ENCODE measurements around the gene NELFA.

NELFA gene

DNA sequence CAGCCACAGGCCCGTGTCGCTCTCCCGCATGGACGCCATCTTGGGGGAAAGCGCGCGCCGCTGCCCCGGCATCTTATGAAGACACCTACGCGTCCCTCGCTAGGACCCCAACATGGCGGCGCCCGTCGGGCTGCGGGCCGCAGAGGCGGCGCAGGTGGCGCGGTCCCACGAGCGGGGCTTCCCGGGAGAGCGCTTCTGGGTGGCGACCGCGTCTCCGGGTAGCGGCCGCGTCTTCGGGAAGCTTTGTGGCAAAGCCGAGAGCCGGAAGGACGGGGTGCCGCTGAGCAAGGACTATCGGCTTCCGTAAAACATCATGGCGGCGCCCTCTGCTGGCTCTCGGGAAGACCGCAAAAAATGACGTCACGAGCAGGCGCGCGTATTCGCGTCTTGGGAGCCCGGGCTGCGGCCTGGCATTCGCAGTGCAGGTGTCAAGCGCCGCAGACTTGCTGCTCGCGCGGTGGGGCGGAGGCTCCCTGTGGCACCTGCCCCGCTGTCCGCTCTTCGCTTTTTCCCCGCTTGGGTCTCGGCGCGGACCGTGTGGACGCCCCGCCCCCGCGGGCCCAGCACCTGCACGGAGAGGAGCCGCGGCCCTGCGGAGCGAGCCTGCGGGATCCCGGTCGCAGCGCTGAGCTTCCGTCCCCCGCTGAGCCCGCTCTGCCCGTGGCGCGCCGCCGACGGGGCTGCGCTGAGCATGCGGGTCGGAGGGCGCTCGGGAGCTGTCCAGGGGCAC, at the start of gene NELFA:
Gene NELFA, minus strand, starts transcription at position 54 of the 730 bp plus-strand sequence. Its CDS starts 15 bp downstream, at position 39.
- DNase-seq: peak; percentile 90

DNA sequence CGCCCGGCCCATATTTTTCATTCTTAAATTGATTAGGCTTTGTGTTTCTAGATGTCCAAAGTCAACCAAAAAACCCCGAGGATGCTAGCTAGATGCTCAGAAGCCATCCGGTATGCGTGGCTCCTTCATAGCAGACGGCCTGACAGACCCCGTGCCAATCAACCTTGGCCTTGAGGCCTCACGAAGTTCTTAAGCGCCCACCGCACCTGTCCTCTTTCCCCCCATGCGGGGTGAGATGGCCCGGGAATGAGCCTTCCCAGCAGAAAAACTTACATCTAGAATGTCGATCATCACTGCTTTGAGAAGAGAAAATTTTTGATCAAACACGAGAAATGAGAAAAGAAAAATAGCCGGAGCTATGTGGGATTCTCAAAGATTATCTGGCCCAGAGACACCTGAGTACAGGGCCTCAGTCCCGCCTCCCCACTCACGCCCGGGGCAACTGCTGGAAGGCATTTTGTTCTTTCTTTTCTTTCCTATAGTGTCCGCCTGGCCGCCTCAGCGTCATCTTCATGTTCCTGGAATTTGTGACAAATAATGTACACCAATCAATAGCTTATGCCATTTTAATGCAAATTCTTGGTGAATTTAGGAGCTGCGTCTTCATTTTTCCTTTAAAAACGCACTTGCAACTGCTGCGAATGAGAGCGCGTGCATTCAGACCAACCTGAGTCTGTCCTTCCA, 48.8 kb upstream of the NELFA start:
- no peak for DNase-seq

DNA sequence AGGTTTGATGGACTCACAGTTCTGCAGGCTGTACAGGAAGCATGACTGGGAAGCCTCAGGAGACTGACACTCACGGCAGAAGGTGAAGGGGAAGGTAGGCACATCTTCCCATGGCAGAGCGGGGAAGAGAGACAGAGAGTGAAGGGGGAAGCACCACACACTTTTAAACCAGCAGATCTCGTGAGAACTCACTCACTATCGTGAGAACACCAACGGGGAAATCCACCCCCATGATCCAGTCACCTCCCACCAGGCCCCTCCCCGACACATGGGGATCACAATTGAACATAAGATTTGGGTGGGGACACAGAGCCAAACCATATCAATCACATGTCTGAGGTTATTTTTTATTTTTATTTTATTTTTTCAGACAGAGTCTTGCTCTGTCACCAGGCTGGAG, 45.4 kb upstream of the NELFA start:
- DNase-seq: no peak

DNA sequence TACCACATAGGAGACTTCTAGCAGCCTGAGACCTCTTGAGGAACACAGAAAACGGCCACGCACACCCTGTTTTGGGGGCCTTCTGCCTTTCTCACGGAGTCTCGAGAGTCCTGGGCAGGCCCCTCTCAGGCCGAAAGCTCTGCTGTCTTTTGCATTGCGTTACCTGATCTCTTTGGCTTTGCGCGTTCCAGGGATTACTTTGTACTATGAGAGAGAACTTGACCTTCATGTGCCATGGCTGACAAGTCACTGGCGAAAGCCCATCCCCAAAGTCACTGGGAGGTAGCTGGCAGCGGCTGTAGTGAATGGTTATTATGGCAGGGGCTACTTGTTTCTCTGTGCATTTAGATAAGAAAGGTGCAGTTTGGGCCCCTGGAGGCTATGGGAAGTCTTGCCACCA, 42.3 kb upstream of the NELFA start:
- DNase-seq: no peak

DNA sequence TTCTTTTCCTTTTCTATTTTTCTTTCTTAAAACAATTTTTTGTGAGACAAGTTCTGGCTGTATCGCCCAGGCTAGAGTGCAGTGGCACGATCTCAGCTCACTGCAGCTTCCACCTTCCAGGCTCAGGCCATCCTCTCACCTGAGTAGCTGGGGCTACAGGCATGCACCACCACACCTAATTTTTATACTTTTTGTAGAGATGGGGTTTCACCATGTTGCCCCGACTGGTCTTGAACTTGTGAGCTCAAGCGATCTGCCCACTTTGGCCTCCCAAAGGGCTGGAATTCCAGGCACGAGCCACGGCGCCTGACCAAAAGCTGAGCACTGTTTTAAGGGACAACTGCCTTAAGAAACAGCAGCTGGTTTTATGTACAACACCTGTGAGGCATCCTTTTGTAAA, 41.0 kb upstream of the NELFA start:
- DNase-seq: no peak

DNA sequence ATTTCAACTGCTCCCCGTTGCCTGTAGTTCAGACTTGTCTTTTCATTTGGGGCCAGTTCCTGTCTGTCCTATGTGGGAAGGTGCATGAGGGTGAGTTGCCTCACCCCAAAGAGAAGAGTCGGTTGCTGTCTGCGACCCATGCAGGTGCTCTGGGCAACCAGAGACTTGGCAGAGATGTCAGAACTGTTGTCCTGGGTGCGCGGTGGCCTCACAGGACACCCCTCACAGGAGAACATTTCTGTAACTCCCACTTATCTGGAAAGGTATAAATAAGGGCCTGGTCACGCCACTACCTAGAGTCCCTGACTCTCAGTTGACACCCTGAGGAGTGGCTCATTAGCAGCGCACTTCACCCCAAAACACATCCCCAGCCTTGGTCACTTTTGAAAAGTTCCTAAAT, 40.6 kb upstream of the NELFA start:
- DNase-seq: no peak

DNA sequence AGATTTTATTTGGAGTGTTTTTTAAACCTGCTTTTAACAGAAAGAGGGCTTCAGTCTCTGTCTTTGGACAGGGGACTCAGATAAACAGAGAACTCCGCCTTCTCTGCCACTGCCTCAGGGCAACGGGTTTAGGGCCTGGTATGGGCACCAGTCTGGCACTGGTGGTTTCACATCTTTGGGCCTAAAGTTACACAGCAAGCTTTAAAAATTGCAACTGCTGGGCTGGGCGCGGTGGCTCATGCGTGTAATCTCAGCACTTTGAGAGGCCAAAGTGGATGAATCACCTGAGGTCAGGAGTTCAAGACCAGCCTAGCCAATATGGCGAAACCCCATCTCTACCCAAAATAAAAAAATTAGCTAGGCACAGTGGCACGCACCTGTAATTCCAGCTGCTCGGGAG, 40.1 kb upstream of the NELFA start:
- DNase-seq: no peak

DNA sequence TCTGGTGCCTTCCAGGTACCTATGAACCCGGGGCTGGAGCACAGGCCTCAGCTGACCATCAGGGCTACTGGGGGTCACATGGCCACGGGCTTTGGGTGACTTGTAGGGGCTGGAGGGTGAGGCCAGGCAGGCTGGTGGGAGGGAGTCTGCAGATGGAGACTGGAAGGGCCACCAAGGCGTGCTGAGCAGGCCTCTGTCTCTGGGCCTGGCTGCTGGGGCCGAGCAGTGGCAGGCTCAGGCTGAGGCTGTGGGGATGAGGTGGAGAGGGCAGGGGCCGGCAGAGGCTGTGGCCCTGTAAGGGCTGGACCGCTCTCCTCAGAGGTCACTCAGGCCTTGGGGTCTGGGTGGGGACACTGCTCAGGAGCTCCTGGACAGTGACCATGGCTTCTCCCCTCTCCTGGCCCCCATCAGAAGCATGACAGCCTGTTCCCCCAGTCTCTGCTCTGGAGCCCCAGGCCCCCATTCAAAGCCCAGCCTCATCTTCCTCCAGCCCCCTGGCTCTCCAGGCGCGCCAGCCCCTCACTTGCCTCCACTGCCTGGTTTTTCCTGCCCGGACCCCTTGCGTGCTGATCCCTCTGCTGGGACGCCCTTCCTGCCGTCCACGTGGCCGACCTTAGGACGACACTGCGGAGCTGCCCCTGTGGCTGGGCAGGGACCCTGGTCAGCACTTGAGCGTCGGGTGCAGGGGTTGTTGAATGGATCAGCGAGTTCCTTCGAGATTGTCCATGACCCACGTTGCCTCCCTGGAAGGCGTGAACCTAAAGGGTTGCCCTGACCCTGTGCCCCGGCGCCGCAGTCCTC, 39.2 kb upstream of the NELFA start:
- no peak for DNase-seq

DNA sequence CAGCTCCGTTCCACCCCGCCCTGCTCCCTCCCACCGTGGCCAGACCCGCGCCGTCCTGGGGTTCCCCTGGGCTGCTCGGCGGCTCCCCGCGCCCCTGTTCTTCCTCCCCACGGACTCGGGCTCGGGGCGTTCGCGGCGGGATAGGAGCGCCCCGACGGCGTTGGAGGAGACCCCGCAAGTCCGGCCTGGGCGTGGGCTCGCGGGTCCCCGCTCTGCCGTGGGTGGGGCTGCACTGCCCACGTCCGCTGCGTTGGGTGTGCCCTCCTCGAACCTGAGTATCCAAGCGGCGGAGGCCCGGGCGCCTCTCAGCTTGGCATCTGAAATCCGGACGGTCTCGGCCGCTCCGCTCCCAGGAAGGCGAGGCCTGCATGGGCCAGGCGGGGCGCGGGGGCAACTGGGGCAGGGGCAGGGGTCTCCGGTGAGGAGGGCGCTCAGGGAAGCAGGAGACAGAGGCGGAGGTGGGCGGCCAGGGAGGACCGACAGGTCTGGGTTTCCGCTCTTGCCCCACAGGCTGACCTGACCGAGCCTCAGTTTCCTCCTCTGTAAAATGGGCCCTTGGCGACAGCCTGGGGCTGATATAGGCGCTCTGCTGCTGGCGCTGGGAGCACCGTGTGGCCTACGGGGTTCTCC, 38.4 kb upstream of the NELFA start:
- DNase-seq: no peak

DNA sequence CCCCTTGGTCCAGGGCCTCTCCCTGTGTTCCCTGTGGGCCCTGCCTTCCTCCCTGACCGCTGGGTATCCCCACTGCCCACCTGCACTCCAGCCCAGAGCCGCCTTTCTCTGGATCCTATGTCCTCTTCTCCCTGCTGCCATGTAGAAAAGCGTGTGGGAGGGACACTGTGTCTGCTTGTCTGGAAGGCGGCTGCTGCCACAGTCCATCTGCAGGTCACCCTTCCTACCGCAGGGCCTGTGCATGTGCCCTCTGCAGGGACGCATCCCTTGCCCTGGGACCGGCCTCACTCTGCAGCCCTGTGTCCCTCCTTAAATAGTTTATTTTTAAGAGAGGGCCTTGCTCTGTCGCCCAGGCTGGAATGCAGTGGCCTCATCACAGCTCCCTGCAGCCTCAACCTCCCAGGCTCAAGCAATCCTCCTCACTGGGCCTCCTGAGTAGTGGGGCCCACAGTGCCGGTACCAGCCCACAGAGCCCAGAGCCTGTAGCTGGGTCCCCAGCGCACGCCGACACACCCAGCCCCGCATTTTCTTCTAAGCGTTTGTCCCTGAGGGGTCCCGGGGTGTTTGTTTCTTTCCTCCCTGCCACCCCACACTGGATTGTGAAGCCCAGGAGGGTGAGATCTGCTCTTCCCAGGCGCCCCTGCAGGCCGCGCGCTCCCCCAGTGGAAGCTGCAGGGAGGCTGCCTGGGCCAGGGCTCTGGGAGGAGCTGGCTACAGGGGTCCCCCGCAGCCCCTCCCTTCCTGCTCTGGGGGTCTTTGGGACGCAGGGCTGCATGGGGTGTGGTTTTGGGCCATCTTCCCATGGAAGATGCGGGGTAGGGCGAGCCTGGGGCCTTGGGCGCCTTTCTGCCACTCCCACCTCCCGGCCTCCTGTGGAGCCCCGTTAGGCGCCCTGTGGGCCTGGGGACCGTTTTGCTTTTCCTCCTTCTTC, 37.5 kb upstream of the NELFA start:
- DNase-seq: no peak

DNA sequence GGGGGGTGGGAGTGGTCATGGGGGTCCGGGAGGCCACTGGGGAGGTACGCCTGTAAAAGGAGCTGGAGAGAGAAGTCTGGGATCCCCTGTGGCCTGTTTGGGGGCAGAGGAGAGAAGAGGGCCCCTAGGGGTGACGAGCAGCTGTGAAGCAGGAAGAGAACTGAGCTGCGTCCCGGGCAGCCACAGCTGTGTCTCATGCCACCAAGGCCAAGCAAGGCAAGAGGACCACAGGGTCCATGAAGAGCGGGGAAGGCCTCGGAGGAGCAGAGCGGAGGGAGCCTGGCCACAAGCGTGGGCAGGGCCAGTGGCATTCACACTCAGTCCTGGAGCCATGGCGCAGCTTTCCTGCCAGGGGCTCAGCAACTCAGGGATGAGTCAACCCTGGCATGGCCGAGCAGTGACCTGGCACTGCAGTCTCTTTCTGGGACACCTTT, 36.8 kb upstream of the NELFA start:
- no peak for DNase-seq

DNA sequence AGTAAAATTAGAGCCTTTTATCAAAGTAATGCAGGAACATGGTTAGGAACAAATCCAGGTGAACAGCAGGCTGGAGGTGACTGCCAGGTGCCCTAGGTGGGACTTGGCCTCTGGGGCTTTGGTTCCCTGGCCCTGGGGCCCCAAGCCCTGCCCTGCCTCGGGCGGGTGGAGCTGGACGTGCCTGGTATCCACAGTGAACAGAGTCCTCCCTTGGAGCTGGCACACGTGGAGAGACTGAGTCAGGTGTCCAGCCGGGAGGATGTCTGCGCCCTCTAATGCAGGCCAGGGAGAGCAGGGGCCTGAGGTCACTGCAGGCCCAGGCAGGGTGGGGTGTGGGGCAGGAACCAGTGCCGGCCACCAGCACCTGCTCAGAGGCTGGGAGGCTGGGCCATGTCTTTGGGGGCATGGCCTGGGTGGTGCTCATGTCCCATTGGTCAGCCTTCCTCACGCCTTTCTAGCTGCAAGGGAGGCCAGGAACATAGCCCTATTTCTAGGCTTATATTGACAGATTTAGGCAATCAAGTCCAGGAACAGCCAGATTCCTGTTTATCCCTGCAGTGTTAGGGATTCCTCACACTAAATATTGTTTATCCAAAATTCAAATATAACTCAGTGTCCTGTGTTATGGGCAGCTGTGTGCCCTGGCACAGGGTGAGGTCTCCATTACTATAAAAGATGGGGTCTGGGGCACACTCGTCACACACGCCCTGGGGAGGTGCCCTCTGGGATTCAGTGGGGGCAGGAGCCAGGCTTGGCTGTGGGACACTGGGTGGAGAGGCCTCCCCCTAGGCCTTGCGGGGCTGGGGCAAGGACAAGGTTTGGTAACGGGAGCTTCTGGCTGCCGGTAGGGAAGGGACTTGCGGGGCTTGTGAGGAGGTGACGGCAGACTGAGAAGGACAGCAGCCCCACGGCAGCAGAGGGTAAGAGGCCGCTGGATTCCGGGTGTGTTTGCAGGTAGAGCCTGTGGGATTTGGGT, 36.1 kb upstream of the NELFA start:
- no peak for DNase-seq

DNA sequence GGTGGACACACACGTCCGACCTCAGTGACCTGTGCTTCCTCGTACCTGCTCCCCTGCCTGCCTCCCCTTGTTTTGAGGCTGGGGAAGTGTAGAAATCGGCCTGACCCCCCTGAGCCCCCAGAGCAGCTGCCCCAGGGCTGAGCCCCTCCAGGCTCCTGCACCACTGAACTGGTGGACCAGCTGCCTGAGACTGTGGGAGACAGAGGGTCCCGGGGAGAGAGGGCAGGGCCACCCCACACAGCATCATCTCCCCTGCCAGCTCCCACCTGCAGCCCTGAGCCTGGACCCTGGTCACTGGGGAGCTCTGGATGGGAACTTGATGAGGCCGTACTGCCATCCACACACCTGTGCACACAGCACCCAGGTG, 35.3 kb upstream of the NELFA start:
- DNase-seq: no peak

DNA sequence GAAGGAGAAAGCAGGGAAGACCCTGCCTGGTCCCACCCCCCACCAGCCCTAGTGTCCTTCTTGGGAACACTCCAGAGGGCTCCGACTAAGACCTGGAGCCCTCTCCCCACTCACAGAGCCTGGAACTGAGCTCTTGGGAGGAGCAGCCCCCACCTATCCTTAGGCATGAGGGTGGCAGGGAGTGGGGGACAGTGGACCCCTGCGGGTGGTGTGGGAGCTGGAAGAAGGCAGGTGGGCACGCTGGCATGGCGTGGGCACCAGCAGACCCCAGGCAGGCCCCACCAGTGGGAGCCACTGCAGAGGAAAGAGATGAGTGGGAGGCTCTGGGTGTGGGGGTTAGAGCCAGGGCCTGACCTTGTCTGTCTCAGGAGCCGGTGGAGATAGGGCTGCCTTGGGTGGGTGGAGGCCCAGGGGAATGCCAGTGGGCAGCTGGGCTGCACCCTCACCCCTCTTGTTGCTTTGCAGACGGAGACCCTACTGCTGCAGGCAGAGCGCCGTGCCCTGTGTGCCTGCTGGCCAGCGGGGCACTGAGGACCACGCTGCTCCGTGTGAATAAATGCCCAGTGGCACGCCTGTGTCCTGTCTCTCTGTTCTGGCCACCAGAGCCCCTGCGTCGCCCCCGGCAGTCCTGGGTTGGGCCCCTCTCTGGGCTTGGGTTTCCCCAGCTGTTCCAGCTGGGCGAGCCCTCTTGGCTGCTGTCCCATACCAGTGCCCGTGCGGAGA, 34.8 kb upstream of the NELFA start:
- no peak for DNase-seq

DNA sequence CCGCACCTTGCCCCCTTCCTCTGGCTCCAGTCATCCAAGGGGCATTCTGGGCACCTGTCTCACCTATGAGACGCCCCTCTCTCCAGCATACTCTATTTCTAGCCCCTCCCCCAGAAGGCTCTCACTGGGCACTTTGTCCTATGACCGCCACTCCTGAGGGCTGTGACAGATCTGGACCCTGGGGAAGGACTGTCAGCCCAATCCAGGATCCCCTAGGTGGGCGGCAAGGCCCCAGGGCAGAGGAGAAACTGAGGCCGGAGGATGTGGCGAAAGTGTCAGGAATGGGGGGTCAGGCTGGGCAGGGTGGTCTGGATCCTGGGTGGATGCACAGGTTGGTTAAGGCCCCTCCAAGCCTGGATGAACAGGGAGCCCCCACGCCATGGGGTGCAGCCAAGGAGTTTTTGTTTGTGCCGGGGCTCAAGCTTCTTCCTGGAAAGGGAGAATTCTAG, 34.2 kb upstream of the NELFA start:
- DNase-seq: no peak

DNA sequence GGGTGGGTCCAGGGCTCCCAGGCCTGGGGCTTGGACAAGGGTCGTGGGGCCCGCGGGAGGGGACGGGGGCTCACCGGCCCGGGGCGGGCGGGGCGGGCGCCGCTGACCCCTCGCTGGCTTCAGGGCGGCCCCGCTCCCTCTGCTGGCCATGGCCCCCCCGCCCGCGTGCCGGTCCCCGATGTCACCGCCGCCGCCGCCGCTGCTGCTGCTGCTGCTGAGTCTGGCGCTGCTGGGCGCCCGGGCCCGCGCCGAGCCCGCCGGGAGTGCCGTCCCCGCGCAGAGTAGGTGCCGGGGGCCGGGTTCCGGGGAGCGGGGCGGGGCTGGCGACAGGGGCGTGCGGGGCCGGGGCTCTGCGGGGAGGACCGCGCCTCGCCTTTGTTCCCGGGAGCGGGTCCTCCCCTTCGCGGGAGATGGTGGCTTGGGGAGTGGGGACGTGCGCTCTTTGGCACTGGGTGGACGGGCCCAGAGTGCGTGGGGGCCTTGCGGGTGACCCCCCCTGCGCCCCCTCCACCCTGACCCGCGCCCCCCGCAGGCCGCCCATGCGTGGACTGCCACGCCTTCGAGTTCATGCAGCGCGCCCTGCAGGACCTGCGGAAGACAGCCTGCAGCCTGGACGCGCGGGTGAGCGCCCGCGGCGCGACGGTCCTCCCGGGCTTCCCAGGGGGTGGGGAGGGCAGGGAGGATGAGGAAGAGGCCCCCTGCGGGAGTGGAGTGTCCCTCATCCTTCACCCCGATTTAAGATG, 33.6 kb upstream of the NELFA start:
- DNase-seq: no peak

DNA sequence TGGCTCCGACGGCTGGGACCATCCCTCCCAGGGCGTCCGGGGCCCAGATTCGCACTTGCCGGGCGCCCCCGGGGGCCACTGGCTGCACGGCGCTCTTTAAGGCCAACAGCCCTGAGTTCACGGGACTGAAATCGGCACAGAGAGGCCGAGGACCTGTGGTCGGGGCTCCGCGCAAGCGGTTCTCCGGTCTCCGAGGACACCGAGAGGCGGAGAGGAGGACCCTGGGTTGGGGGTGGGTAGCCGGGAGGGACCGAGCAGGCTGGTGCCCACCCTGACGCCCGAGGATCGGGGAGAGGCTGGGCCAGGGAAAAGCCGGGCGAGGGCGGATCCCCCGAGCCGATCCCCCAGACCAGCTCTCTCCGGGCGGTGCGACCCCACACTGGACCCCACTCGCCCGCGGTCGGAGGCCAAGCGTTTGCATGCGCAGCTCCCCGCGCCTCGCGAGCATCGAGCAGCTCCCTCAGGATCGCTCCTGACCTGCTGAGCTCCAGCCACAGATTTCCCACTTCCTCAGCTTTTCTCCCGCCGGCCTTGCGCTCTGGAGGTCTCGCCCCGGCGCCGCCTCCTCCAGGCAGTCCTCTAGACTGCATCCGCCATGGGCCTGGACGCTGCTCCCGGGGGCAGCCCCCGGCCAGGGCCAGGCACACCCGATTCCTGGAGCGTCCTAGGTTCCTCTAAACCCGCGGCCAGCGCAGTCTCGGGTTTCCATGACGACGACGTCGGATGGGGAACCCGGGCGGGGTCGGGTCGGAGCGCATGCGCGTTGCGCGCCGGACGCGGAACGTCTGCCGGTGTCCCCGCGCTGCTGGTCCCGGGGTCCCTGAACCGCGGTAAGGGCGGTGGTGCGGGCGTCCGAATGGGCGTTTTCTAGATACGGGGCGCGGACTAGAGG, 32.7 kb upstream of the NELFA start:
- DNase-seq: peak; percentile 33
